Measurements from ENCODE around the gene SUPT20H.

- TF ChIP-seq CTCF (IDR thresholded peaks at IDR 0.05): no peak
- TF ChIP-seq POLR2A (IDR thresholded peaks at IDR 0.05): no peak
These were observed 72.8 kb downstream of the SUPT20H start for GRCh38 chr13:36986462-36987240.

All from tibial nerve (tissue), 3 donors.